Heart right ventricle (tissue), 16 donors: Measurements from ENCODE around the gene IRX2. TPM values are rescaled to one million over a fixed set of nuclear protein-coding genes. Genes with fewer than 3 reads are reported as not detected.

Source experiments
- ATAC-seq, 8 donors: fragments of 200-7000 bp; cut with Tn5 transposase; one replicate each; pipeline ENCODE4 v1.9.1; 2020; ENCODE audit warnings: mild to moderate bottlenecking in 8 of 8, moderate library complexity in 8 of 8, moderate number of reproducible peaks in 1 of 8
- DNase-seq, 2 donors: peaks; one replicate each; pipeline ENCODE4 v3.0.0-alpha.2; 2020
- H3K27ac ChIP-seq, 10 donors: fragments of 200-600 bp; sonication (generic) in 2 of 10; one replicate each; pipeline versions ENCODE4 v1.5.0 to v1.8.0; 2020 to 2022; ENCODE audit warnings: mild to moderate bottlenecking in 3 of 10
- H3K27me3 ChIP-seq, 7 donors: fragments of 200-600 bp; one replicate each; pipeline ENCODE4 v1.8.0; 2021 to 2022; ENCODE audit warnings: mild to moderate bottlenecking in 2 of 7
- H3K36me3 ChIP-seq, 9 donors: fragments of 200-600 bp; sonication (generic) in 1 of 9; one replicate each; pipeline versions ENCODE4 v1.5.0 to v1.8.0; 2020 to 2022; ENCODE audit warnings: mild to moderate bottlenecking in 2 of 9
- H3K4me1 ChIP-seq, 9 donors: fragments of 200-600 bp; sonication (generic) in 1 of 9; one replicate each; pipeline versions ENCODE4 v1.5.0 to v1.8.0; 2020 to 2022; ENCODE audit warnings: mild to moderate bottlenecking in 4 of 9
- H3K4me3 ChIP-seq, 10 donors: fragments of 200-600 bp; sonication (generic) in 2 of 10; one replicate each; pipeline versions ENCODE4 v1.5.0 to v1.8.0; 2020 to 2022; ENCODE audit warnings: mild to moderate bottlenecking in 7 of 10, moderate library complexity in 2 of 10
- H3K9me3 ChIP-seq, 11 donors: fragments of 200-600 bp in 10 of 11; sonication (generic) in 2 of 11; one replicate each; pipeline versions ENCODE4 v1.5.0 to v1.8.0; 2013 to 2022; ENCODE audit warnings: mild to moderate bottlenecking in 2 of 11, control low read depth in 1 of 11, moderate library complexity in 1 of 11
- CTCF ChIP-seq, 9 donors: fragments of 200-600 bp; sonication (generic) in 2 of 9; IDR thresholded peaks; one replicate each; pipeline versions ENCODE4 v1.5.0 to v1.8.0; 2021 to 2022; ENCODE audit warnings: antibody characterized with exemption in 9 of 9, mild to moderate bottlenecking in 5 of 9, moderate library complexity in 1 of 9
- WGBS, 2 donors: extraction: QIAGEN DNeasy Blood & Tissue Kit; methylation state at CpG; one replicate each; pipeline ENCODE4 v1.1.7; 2013; ENCODE audit warnings: inconsistent platforms in 1 of 2; 5-methylcytosine and 5-hydroxymethylcytosine counted together
- intact Hi-C, 10 donors: fragments of 100-400 bp; cut with DNase I; formaldehyde crosslinking; loops; one replicate each; pipeline versions ENCODE4 v1.11.1 to v1.14.2; 2022
- long read RNA-seq, 3 donors: library from polyadenylated mRNA; unstranded; transcript quantifications; one replicate each; pipeline ENCODE4 v2.0.0, GENCODE V29; 2020 to 2021
- polyA plus RNA-seq, 2 donors: library from polyadenylated mRNA; stranded (reverse); fragments of 200-250 nt; gene quantifications; one replicate each; pipeline ENCODE4 v1.2.3, GENCODE V29; 2013
- total RNA-seq, 10 donors: library from RNA; stranded (reverse); fragmentation: NEBNext Ultra II Directional in 3 of 10; extraction: Animal tissue kit (Norgen Biotek cat#: 25700) in 3 of 10; gene quantifications; one replicate each; pipeline versions ENCODE4 v1.2.1 to v1.2.4, GENCODE V29; 2021 to 2023
- donor health status: Arrhythmogenic right ventricular cardiomyopathy.
- donor health status: ischemic (EF 13 %, LVEDD 7.1; RV severe dilation, severe dysfunction).
- donor health status: healthy with polysubstance abuse.
- donor health status: DM: no; HTN: yes; CAD: no.
- donor health status: DM: no; HTN: no; CAD: no.
- donor health status: ischemic (EF 25% LVEDD 6.9; RV normal size, moderate dysfunction).
- donor health status: ischemic (EF 25% LVEDD 5.7; RV mildly dilated, moderate dysfunction).
- donor health status: healthy.
- donor health status: DM: yes; HTN: yes; CAD: no.
- donor health status: Ischemic cardiomyopathy.
- donor health status: ischemic (EF 35%, LVEDD 5.7; RV mildly dilated, moderate dysfunction).
- donor health status: nonischemic (EF 11% LVEDD 7.7; RV severe dilation, severe dysfunction).
- donor health status: DM: yes; HTN: yes; CAD: no.
- donor health status: PGD.
- donor health status: ischemic (EF 29% LVEDD 5.4; RV normal size, mild dysfunction).
- donor health status: nonischemic (EF 23%, LVEDD 6.1; RV moderate dilation, normal function).

The IRX2 gene
- total RNA-seq (1 to 10 TPM in 5 of 10 donors, under 1 TPM in 5; 0.09 to 6.4 (median 1.1) TPM), polyA plus RNA-seq (1 to 10 TPM; 1.4 to 2.5 TPM)
- long read RNA-seq, donor 1, partial matches to known transcripts, result 2 of 7 reads
- long read RNA-seq, donor 1, other reads (novel, unspliced or antisense), result 1 of 7 reads
- long read RNA-seq, donor 2, partial matches to known transcripts, result 4 of 9 reads
- long read RNA-seq, donor 2, other reads (novel, unspliced or antisense), result 0 of 9 reads
- long read RNA-seq, donor 3, partial matches to known transcripts, result 3 of 3 reads
- long read RNA-seq, donor 3, other reads (novel, unspliced or antisense), result 0 of 3 reads

- Histone ChIP-seq H3K9me3 (no peaks in the 10 kb centered on the region), H3K36me3 (no peaks in the 10 kb centered on the region), H3K27me3 (peaks cover 58 to 98% (median 95%) of the 10 kb centered on the region in 7 donors), H3K27ac (peak within 1 kb of the TSS in 9 of 10 donors; percentile 30 to 84 (median 66)), H3K4me1 (peaks cover 2 to 48% (median 23%) of the 10 kb centered on the region in 9 donors), H3K4me3 (peak within 1 kb of the TSS; percentile 29 to 58 (median 48))
- TF ChIP-seq CTCF (IDR thresholded peaks at IDR 0.05), result no peak
- 0% methylated on average over 18 to 50 of the region's 53 CpGs for WGBS, 2 donors
- intact Hi-C loops, result no loop called here
- ATAC-seq (peak; percentile 86 to 94 (median 92)), DNase-seq (peak; percentile 84)
Measured at GRCh38 chr5:2751592-2752021, at the start of gene IRX2. IRX2 (minus strand) TSS chr5:2751677; CDS start chr5:2751413, 264 bp downstream.

DNA sequence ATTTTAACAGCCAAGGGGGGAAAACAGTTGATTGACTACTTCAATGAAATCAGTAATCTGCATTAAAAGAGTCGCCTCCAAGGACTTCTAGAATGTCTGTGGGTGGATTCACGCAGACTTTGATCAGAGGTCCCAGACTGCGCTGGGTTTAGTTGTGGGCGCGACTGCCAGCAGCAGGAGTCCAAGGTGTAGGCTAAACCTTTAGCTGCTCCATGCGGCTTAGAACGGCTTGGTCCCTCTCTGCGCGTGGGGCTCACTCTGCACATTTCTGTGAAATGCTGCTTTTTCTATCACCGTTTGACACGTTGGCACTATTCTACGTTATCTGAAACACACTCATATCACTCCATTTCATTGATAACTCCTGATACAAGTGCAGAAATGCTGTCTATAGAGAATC, 48.6 kb upstream of the IRX2 start:
- intact Hi-C loops, result no loop called here
- H3K4me3 ChIP-seq, result no peak overlapping the region
- H3K4me1 ChIP-seq, result no peaks in the 10 kb centered on the region
- H3K36me3 ChIP-seq, result no peaks in the 10 kb centered on the region
- no peak for ATAC-seq
- no peak for TF ChIP-seq CTCF (IDR thresholded peaks at IDR 0.05)
- H3K27me3 ChIP-seq, result peaks cover 0 to 26% (median 0%) of the 10 kb centered on the region in 7 donors
- WGBS, 2 donors, result 68 to 73% methylated on average over 12 of the region's 12 CpGs
- no peaks in the 10 kb centered on the region for H3K9me3 ChIP-seq
- no peak for DNase-seq
- no peak overlapping the region for H3K27ac ChIP-seq

DNA sequence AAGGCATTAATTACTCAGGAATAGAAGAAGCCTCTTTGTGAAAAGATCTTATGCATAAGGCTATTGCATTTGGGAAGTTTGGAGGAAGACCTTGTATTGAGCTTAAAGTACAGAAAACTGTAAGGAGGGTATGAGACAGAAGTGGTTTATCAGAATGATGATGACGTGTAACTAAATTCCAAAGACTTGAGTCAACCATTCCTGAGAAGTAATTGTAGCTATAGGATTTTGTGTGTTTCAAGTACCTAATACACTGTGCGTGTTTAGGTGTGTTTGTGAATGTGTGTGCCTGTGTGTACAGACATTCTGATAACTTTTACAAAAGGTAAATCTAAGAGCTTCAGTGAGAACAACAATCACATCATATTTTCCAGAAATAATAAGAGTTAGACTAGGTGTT, 46.5 kb upstream of the IRX2 start:
- ATAC-seq (no peak), DNase-seq (no peak)
- H3K27ac ChIP-seq, result no peak overlapping the region
- H3K4me1 ChIP-seq, result no peaks in the 10 kb centered on the region
- H3K4me3 ChIP-seq, result no peak overlapping the region
- intact Hi-C loops, result no loop called here
- TF ChIP-seq CTCF (IDR thresholded peaks at IDR 0.05), result no peak
- peaks cover 0 to 15% (median 11%) of the 10 kb centered on the region in 11 donors for H3K9me3 ChIP-seq
- peaks cover 0 to 23% (median 0%) of the 10 kb centered on the region in 7 donors for H3K27me3 ChIP-seq
- WGBS, 2 donors, result 58 to 59% methylated on average over 2 of the region's 2 CpGs
- no peaks in the 10 kb centered on the region for H3K36me3 ChIP-seq

- no peak overlapping the region for H3K27ac ChIP-seq
- no peaks in the 10 kb centered on the region for H3K4me1 ChIP-seq
- intact Hi-C loops, result no loop called here
- no peaks in the 10 kb centered on the region for H3K36me3 ChIP-seq
- peaks cover 0 to 21% (median 0%) of the 10 kb centered on the region in 7 donors for H3K27me3 ChIP-seq
- no peak for ATAC-seq
- TF ChIP-seq CTCF (IDR thresholded peaks at IDR 0.05), result no peak
- DNase-seq, result no peak
- WGBS, 2 donors, result 69 to 74% methylated on average over 3 of the region's 3 CpGs
- H3K9me3 ChIP-seq, result peaks cover 0 to 21% (median 12%) of the 10 kb centered on the region in 11 donors
- no peak overlapping the region for H3K4me3 ChIP-seq
Measured at GRCh38 chr5:2797160-2797559, 45.7 kb upstream of the IRX2 start.
